GM12875 (cell line): Measurements from ENCODE around the gene PRDX5.

ENCODE experiments used
- H3K4me3 ChIP-seq: one replicate; pipeline ENCODE4 v1.5.1; 2011; ENCODE audit warnings: low read depth, low read length, control low read depth
- CTCF ChIP-seq: IDR thresholded peaks from 2 replicates; pipeline ENCODE4 v1.5.1; 2011; ENCODE audit warnings: low read depth, mild to moderate bottlenecking, control low read depth, inconsistent platforms, low read length, moderate library complexity, borderline replicate concordance; ENCODE audit not compliant: insufficient read depth

PRDX5 gene

GRCh38 chr11:64313491-64314145 lies 4.3 kb upstream of the PRDX5 start:
- no peak for TF ChIP-seq CTCF
- H3K4me3 ChIP-seq, result no peak overlapping the region

- peak; percentile 13; the same call in 1 of the 2 replicates for TF ChIP-seq CTCF
- no peak overlapping the region for H3K4me3 ChIP-seq
These were observed 3.6 kb upstream of the PRDX5 start for GRCh38 chr11:64314146-64314804.

- no peak for TF ChIP-seq CTCF
- H3K4me3 ChIP-seq, result no peak overlapping the region
These were observed 2.9 kb upstream of the PRDX5 start for GRCh38 chr11:64314805-64315561.

GRCh38 chr11:64315667-64316526 lies 2.0 kb upstream of the PRDX5 start:
- H3K4me3 ChIP-seq, result peak overlapping the region; percentile 85

- TF ChIP-seq CTCF, result 0 out of 2 replicates have a peak, but pooled peaks have one; percentile 21
- peak overlapping the region; percentile 85 for H3K4me3 ChIP-seq
These were observed 1.1 kb upstream of the PRDX5 start for GRCh38 chr11:64316672-64317324.

GRCh38 chr11:64317325-64317960 lies 478 bp upstream of the PRDX5 start, which contains the start of gene TRMT112:
TRMT112 (minus strand) TSS chr11:64317559; CDS start chr11:64317526, 33 bp downstream.
- peak within 1 kb of the TSS; percentile 85 for H3K4me3 ChIP-seq
- no peak for TF ChIP-seq CTCF
